Activated T-helper 2 cell treated with anti-CD3 and anti-CD28 coated beads, Interferon-gamma antibody, Interleukin-2, Interleukin-4, amounts not matched to agents 10 μg/mL and 5 μg/mL and 100 μg/mL, durations not matched to agents 14 hours and 24 hours and 36 hours (primary cell): ENCODE results near the gene RBM45. TPM values are rescaled to one million over a fixed set of nuclear protein-coding genes. Genes with fewer than 3 reads are reported as not detected.
"Not testable (repeated sequence)": the region's sequence is repeated elsewhere in the genome, so short reads cannot be mapped to it uniquely, and the experiment has no call there.

ENCODE experiments used
- DNase-seq: peaks from one replicate; pipeline ENCODE4 v3.0.0; 2021; ENCODE audit warnings: low spot score
- H3K27ac Mint-ChIP-seq: one replicate; pipeline ENCODE4 v1.8.0; 2021; ENCODE audit warnings: mixed read lengths
- H3K27me3 Mint-ChIP-seq: one replicate; pipeline ENCODE4 v1.8.0; 2021; ENCODE audit warnings: low read depth, mixed read lengths
- H3K36me3 Mint-ChIP-seq: one replicate; pipeline ENCODE4 v1.8.0; 2021; ENCODE audit warnings: low read depth, mixed read lengths
- H3K4me1 Mint-ChIP-seq: one replicate; pipeline ENCODE4 v1.8.0; 2021; ENCODE audit warnings: low read depth, mixed read lengths
- H3K4me3 Mint-ChIP-seq: one replicate; pipeline ENCODE4 v1.8.0; 2021; ENCODE audit warnings: low read depth, mild to moderate bottlenecking, moderate library complexity, mixed read lengths
- H3K9me3 Mint-ChIP-seq: one replicate; pipeline ENCODE4 v1.8.0; 2021; ENCODE audit warnings: mixed read lengths
- intact Hi-C: fragments of 100-400 bp; cut with micrococcal nuclease; formaldehyde crosslinking; loops from one replicate; pipeline ENCODE4 v1.15.1; 2023
- total RNA-seq: library from RNA; stranded (reverse); gene quantifications from 2 replicates; pipeline ENCODE4 v1.2.3, GENCODE V29; 2022

The RBM45 gene
- total RNA-seq, 1 donor from 2014 or later, result 14.3 TPM

- Mint-ChIP-seq H3K4me1 (peaks cover 12% of the 10 kb centered on the region), H3K4me3 (no peak overlapping the region), H3K27ac (no peak overlapping the region), H3K27me3 (peaks cover 46% of the 10 kb centered on the region), H3K9me3 (no peaks in the 10 kb centered on the region), H3K36me3 (no peaks in the 10 kb centered on the region)
- intact Hi-C loops, result no loop called here
- no peak for DNase-seq
These were observed 36.1 kb upstream of the RBM45 start for GRCh38 chr2:178076130-178076529.

DNA sequence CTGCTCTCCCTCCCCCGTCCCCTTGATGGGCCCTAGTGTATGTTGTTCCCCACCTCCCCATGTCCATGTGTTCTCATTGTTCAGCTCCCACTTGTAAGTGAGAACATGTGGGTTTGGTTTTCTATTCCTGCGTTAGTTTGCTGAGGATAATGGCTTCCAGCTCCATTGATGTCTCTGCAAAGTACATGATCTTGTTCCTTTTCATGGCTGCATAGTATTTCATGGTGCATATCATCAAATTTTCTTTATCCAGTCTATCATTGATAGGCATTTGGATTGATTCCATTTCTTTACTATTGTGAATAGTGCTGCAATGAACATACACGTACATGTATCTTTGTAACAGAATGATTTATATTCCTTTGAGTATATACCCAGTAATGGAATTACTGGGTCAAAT lies 33.0 kb upstream of the RBM45 start:
- DNase-seq, H3K4me1 Mint-ChIP-seq, H3K36me3 Mint-ChIP-seq, H3K9me3 Mint-ChIP-seq, H3K27ac Mint-ChIP-seq, H3K4me3 Mint-ChIP-seq, intact Hi-C loops: not testable (repeated sequence)
- peaks cover 21% of the 10 kb centered on the region for H3K27me3 Mint-ChIP-seq

DNA sequence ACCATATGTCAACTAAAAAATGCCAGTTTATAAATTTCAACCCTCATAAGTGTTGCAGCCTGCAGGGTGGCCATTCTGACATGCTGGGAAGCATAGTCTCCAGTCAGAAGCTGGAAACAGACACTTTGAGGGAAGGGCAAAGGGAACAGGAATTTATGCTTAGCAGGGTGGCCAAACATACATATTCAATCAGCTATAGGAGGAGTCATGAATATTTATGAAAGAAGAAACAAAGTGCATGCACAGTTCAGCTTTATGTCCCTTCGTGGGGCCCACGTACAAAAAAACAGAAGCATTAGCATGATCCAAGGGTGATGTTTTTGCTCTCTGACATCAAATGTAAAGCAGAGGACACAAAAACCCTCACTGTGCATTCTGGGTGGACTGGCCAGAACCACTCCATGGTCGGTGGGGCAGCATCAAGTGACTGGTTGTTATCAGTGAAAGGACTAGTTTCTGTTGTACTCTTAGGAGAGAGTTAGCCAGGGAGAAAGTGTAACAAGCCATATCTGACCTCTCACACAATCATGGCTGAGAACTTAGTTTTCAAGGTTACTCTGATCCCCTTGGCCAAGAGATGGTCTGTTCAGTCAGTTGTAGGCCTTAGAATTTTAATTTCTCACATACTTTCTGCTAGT lies 29.7 kb upstream of the RBM45 start:
- intact Hi-C loops, result no loop called here
- Mint-ChIP-seq H3K4me3 (no peak overlapping the region), H3K27me3 (peaks cover 11% of the 10 kb centered on the region), H3K9me3 (no peaks in the 10 kb centered on the region), H3K27ac (no peak overlapping the region), H3K36me3 (no peaks in the 10 kb centered on the region), H3K4me1 (no peaks in the 10 kb centered on the region)
- DNase-seq, result no peak

- intact Hi-C loops, result no loop called here
- H3K4me3 Mint-ChIP-seq, result no peak overlapping the region
- no peak overlapping the region for H3K27ac Mint-ChIP-seq
- H3K4me1 Mint-ChIP-seq, result no peaks in the 10 kb centered on the region
- peaks cover 11% of the 10 kb centered on the region for H3K27me3 Mint-ChIP-seq
- no peaks in the 10 kb centered on the region for H3K36me3 Mint-ChIP-seq
- no peaks in the 10 kb centered on the region for H3K9me3 Mint-ChIP-seq
- no peak for DNase-seq
These were observed 28.0 kb upstream of the RBM45 start for GRCh38 chr2:178084273-178084672.

DNA sequence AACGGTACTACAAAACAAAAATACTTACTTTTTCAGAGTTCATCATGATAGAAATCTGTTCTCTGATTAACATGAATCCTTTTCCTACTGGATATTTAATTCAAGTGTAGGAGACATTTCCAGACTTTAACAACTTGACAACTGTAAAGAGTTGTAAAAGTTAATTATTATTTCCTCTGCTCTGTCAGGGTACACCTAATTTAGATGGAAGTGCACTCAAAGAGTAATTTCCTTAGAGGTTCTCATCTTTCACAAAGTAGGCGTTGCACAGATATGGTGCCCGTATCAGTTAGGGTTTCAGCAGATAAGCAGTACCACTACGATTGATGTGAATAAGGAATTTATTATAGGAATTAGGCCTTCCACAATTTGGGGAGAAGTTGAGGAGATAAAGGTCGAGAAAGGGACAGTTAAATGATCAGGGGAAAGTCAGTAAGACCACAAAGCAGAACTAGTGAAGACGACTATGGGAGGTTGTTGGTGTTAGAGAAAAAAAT lies 23.4 kb upstream of the RBM45 start:
- intact Hi-C loops, result no loop called here
- H3K9me3 Mint-ChIP-seq, result no peaks in the 10 kb centered on the region
- no peak overlapping the region for H3K27ac Mint-ChIP-seq
- H3K4me1 Mint-ChIP-seq, result no peaks in the 10 kb centered on the region
- peaks cover 15% of the 10 kb centered on the region for H3K27me3 Mint-ChIP-seq
- DNase-seq, result no peak
- no peaks in the 10 kb centered on the region for H3K36me3 Mint-ChIP-seq
- no peak overlapping the region for H3K4me3 Mint-ChIP-seq

- Mint-ChIP-seq H3K4me1 (no peaks in the 10 kb centered on the region), H3K27me3 (peaks cover 5% of the 10 kb centered on the region), H3K36me3 (no peaks in the 10 kb centered on the region), H3K9me3 (no peaks in the 10 kb centered on the region), H3K27ac (no peak overlapping the region), H3K4me3 (no peak overlapping the region)
- intact Hi-C loops, result no loop called here
- no peak for DNase-seq
These were observed 18.8 kb upstream of the RBM45 start for GRCh38 chr2:178093471-178093870.

- Mint-ChIP-seq H3K9me3 (no peaks in the 10 kb centered on the region), H3K27ac (no peak overlapping the region), H3K4me3 (no peak overlapping the region), H3K36me3 (no peaks in the 10 kb centered on the region), H3K27me3 (peaks cover 3% of the 10 kb centered on the region), H3K4me1 (no peaks in the 10 kb centered on the region)
- DNase-seq, result no peak
- intact Hi-C loops, result no loop called here
These were observed 10.7 kb upstream of the RBM45 start for GRCh38 chr2:178101321-178102079.

- DNase-seq, result no peak
- Mint-ChIP-seq H3K27ac (no peak overlapping the region), H3K4me1 (peaks cover 2% of the 10 kb centered on the region), H3K36me3 (no peaks in the 10 kb centered on the region), H3K27me3 (peaks cover 6% of the 10 kb centered on the region), H3K4me3 (no peak overlapping the region), H3K9me3 (no peaks in the 10 kb centered on the region)
- intact Hi-C loops, result no loop called here
These were observed 6.7 kb upstream of the RBM45 start for GRCh38 chr2:178105566-178105965.

DNA sequence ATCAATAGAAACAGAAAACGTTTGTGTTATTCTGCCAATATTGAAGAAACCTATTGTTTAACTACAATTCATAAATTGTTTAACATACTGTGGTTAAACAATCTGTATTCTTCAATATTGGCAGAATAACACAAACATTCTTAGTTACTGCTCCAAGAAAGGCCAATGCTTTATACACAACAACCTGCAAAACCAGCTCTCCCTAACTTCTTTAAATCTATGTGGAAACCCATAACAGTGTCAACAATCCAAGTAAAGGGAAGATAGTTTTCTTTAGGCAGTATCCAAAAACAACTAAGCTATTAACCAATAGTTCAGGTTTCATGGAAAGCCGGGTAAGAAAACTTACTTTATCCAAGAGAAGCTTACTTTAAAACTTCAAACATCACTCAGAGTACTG lies 6.2 kb upstream of the RBM45 start:
- Mint-ChIP-seq H3K36me3 (no peaks in the 10 kb centered on the region), H3K4me1 (peaks cover 2% of the 10 kb centered on the region), H3K27ac (no peak overlapping the region), H3K4me3 (no peak overlapping the region), H3K9me3 (no peaks in the 10 kb centered on the region), H3K27me3 (peaks cover 6% of the 10 kb centered on the region)
- no peak for DNase-seq
- intact Hi-C loops, result no loop called here

DNA sequence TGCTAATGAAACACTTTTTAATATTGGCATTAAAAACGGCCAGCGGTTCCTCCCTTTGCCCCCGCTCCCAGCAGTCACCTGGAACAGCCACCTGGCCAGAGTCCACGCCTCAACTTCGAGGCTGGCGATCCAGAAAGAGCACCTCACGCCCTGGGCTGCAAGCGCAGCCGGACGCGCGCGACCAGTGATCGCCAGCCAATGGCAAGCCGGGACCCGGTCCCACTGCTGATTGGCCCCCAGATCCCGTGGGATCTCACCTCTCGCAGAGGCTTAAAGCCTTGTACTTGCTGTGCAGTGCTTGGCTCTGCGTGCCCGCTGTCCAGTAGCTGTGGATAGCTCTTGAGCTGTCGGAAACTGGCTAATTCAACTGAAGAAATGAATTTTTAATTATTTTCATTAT lies 4.1 kb upstream of the RBM45 start:
- no peak for DNase-seq
- Mint-ChIP-seq H3K4me1 (peaks cover 6% of the 10 kb centered on the region), H3K27me3 (peaks cover 5% of the 10 kb centered on the region), H3K27ac (no peak overlapping the region), H3K36me3 (no peaks in the 10 kb centered on the region), H3K4me3 (no peak overlapping the region), H3K9me3 (no peaks in the 10 kb centered on the region)
- intact Hi-C loops, result no loop called here

GRCh38 chr2:178109813-178110212 lies 2.4 kb upstream of the RBM45 start:
- no peak overlapping the region for H3K4me3 Mint-ChIP-seq

DNA sequence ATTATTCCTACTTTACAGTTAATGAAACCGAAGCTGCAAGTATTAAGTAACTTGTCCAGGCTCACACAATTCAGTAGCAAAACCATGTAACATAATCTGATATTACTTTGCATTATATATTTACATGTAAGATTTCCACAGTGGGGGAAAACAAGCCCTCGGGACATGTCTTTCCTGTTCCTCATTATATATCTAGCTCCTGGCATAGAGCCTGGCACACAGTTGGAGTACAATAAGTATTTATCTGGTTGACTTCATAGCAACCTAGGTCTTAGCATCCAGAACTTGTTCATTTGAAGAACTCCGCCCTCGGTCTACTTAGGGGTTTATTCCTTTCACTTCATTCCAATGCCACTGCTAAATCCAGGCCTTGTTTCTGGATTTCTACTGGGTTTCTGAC lies 1.6 kb upstream of the RBM45 start:
- intact Hi-C loops, result loop anchor here (5.0 kb wide), 2 partner anchors 412 to 1897 kb away; partner anchors contain the start of gene CWC22
- Mint-ChIP-seq H3K27me3 (peaks cover 5% of the 10 kb centered on the region), H3K36me3 (no peaks in the 10 kb centered on the region), H3K27ac (no peak overlapping the region), H3K4me3 (no peak overlapping the region), H3K9me3 (no peaks in the 10 kb centered on the region), H3K4me1 (peaks cover 30% of the 10 kb centered on the region)
- no peak for DNase-seq

More at GRCh38 chr2:178109813-178110212, 2.4 kb upstream of the RBM45 start:
- peaks cover 5% of the 10 kb centered on the region for H3K27me3 Mint-ChIP-seq
- intact Hi-C loops, result loop anchor here (5.0 kb wide), 2 partner anchors 412 to 1897 kb away; partner anchors contain the start of gene CWC22
- H3K27ac Mint-ChIP-seq, result no peak overlapping the region
- no peak for DNase-seq
- no peaks in the 10 kb centered on the region for H3K36me3 Mint-ChIP-seq
- H3K9me3 Mint-ChIP-seq, result no peaks in the 10 kb centered on the region
- peaks cover 22% of the 10 kb centered on the region for H3K4me1 Mint-ChIP-seq

DNA sequence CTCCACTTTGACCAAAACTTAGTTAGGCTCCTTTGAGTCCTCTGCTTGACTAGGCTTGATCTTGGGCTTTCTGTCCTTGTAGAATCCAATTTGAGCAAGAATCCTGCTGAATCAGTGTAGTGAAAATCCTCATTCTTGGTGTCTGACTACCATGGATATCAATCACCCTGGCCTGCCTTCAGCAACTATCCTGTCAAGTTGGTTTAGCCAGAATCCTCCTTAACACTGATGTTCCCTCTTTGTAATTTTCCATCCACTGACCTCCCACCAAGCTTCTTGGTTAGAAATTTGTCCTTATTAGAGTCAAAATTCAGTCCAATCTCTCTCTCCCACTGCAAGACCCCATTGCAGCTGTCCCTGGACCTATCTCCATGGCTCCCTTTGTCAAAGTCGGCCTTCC lies 494 bp upstream of the RBM45 start:
- H3K27ac Mint-ChIP-seq, result no peak overlapping the region

More for the DNA sequence above, 494 bp upstream of the RBM45 start:
- Mint-ChIP-seq H3K9me3 (no peaks in the 10 kb centered on the region), H3K27me3 (peaks cover 5% of the 10 kb centered on the region), H3K36me3 (peaks cover 4% of the 10 kb centered on the region), H3K4me3 (peak overlapping the region; percentile 87), H3K4me1 (peaks cover 30% of the 10 kb centered on the region)
- DNase-seq, result no peak
- intact Hi-C loops, result loop anchor here (1.0 to 5.0 kb wide), 5 partner anchors 83 to 1896 kb away; partner anchors contain the start of genes CWC22 and OSBPL6
